MCF 10A (cell line): ENCODE measurements around the gene ZNF445. TPM values are rescaled to one million over a fixed set of nuclear protein-coding genes. Genes with fewer than 3 reads are reported as not detected.
"Not testable (repeated sequence)": the region's sequence is repeated elsewhere in the genome, so short reads cannot be mapped to it uniquely, and the experiment has no call there.

Experiments
- BruUV-seq: library from RNA; stranded (reverse); fragments of 400-500 nt; replicated peaks from 2 replicates; lab custom pipeline; 2021; lab: Mats Ljungman, UMichigan
- CTCF ChIA-PET: fragments of 300-600 bp; sonication (Branson Sonifier 250); formaldehyde crosslinking; extraction: SDS; loops from one replicate; lab custom pipeline; 2021; ENCODE audit warnings: antibody characterized with exemption, inconsistent platforms; lab: Yijun Ruan, JAX
- POLR2A ChIA-PET: fragments of 300-600, 350-650 bp; sonication (Branson Sonifier 250); formaldehyde crosslinking; extraction: SDS; loops from one replicate; lab custom pipeline; 2020; ENCODE audit warnings: antibody characterized with exemption, inconsistent platforms; lab: Yijun Ruan, JAX
- DNase-seq: peaks from one replicate; pipeline ENCODE4 v3.0.0-alpha.2; 2018; ENCODE audit not compliant: unreplicated experiment
- H3K27ac Mint-ChIP-seq: one replicate; pipeline ENCODE4 v1.8.0; 2022; ENCODE audit warnings: mild to moderate bottlenecking, low read depth, mixed read lengths; ENCODE audit not compliant: unreplicated experiment
- H3K27me3 Mint-ChIP-seq: one replicate; pipeline ENCODE4 v1.8.0; 2022; ENCODE audit warnings: mixed read lengths; ENCODE audit not compliant: insufficient read depth, unreplicated experiment
- H3K36me3 Mint-ChIP-seq: one replicate; pipeline ENCODE4 v1.8.0; 2022; ENCODE audit warnings: mild to moderate bottlenecking, moderate library complexity, mixed read lengths; ENCODE audit not compliant: insufficient read depth, unreplicated experiment
- H3K4me1 Mint-ChIP-seq: one replicate; pipeline ENCODE4 v1.8.0; 2022; ENCODE audit warnings: mixed read lengths; ENCODE audit not compliant: insufficient read depth, unreplicated experiment
- H3K4me3 Mint-ChIP-seq: one replicate; pipeline ENCODE4 v1.8.0; 2022; ENCODE audit warnings: mild to moderate bottlenecking, moderate library complexity, mixed read lengths; ENCODE audit not compliant: unreplicated experiment
- H3K9me3 Mint-ChIP-seq: one replicate; pipeline ENCODE4 v1.8.0; 2022; ENCODE audit warnings: mixed read lengths; ENCODE audit not compliant: unreplicated experiment
- CTCF ChIP-seq: fragments of 200-600 bp; IDR thresholded peaks from one replicate; pipeline ENCODE4 v1.8.0; 2022; ENCODE audit warnings: antibody characterized with exemption, mild to moderate bottlenecking; ENCODE audit not compliant: unreplicated experiment
- intact Hi-C: fragments of 100-400 bp; cut with micrococcal nuclease; formaldehyde crosslinking; loops from 2 replicates; pipeline ENCODE4 v1.14.1; 2022
- total RNA-seq: library from RNA; stranded (reverse); gene quantifications from 2 replicates; pipeline ENCODE4 v1.2.3, GENCODE V29; 2022

Gene ZNF445
- total RNA-seq, 1 experiment from 2014 or later = 11.0 TPM

- no peaks in the 10 kb centered on the region for H3K27me3 Mint-ChIP-seq
- ChIA-PET CTCF (no interaction called here), POLR2A (no interaction called here)
- TF ChIP-seq CTCF = no peak
- intact Hi-C loops = no loop called here
- DNase-seq = no peak
- H3K36me3 Mint-ChIP-seq = peaks cover 8% of the 10 kb centered on the region
- no peak overlapping the region for H3K27ac Mint-ChIP-seq
- no peak overlapping the region for H3K4me3 Mint-ChIP-seq
- no peaks in the 10 kb centered on the region for H3K4me1 Mint-ChIP-seq
- no TSS peak for BruUV-seq
- H3K9me3 Mint-ChIP-seq = no peaks in the 10 kb centered on the region
These were observed 74.9 kb downstream of the ZNF445 start for GRCh38 chr3:44402548-44402947.

GRCh38 chr3:44400771-44401170 is 76.7 kb downstream of the ZNF445 start:
- no peaks in the 10 kb centered on the region for H3K4me1 Mint-ChIP-seq
- H3K36me3 Mint-ChIP-seq = peaks cover 11% of the 10 kb centered on the region
- H3K4me3 Mint-ChIP-seq = no peak overlapping the region
- DNase-seq = no peak
- no peak overlapping the region for H3K27ac Mint-ChIP-seq
- no peaks in the 10 kb centered on the region for H3K9me3 Mint-ChIP-seq
- intact Hi-C loops = no loop called here
- TF ChIP-seq CTCF = no peak
- CTCF ChIA-PET = interaction anchor here (1.0 kb wide), 1 partner anchor 78 kb away, joined by 3 read pairs; no protein-coding TSS in a partner anchor
- BruUV-seq = no TSS peak
- H3K27me3 Mint-ChIP-seq = no peaks in the 10 kb centered on the region
- POLR2A ChIA-PET = no interaction called here

GRCh38 chr3:44398853-44399252 is 78.6 kb downstream of the ZNF445 start:
- ChIA-PET CTCF (no interaction called here), POLR2A (no interaction called here)
- BruUV-seq = no TSS peak
- no peak overlapping the region for H3K4me3 Mint-ChIP-seq
- no peaks in the 10 kb centered on the region for H3K4me1 Mint-ChIP-seq
- H3K9me3 Mint-ChIP-seq = no peaks in the 10 kb centered on the region
- intact Hi-C loops = no loop called here
- no peak for TF ChIP-seq CTCF
- H3K27ac Mint-ChIP-seq = no peak overlapping the region
- peaks cover 23% of the 10 kb centered on the region for H3K36me3 Mint-ChIP-seq
- DNase-seq = no peak
- H3K27me3 Mint-ChIP-seq = no peaks in the 10 kb centered on the region

GRCh38 chr3:44398271-44398670 is 79.2 kb downstream of the ZNF445 start:
- intact Hi-C loops, POLR2A ChIA-PET, H3K4me3 Mint-ChIP-seq, BruUV-seq, DNase-seq, H3K9me3 Mint-ChIP-seq, H3K27ac Mint-ChIP-seq, H3K4me1 Mint-ChIP-seq, H3K27me3 Mint-ChIP-seq: not testable (repeated sequence)
- peaks cover 28% of the 10 kb centered on the region for H3K36me3 Mint-ChIP-seq
- CTCF ChIA-PET = interaction anchor here (0.6 kb wide), 1 partner anchor 98 kb away, joined by 3 read pairs; no protein-coding TSS in a partner anchor
